Subcutaneous adipose tissue (tissue), 4 donors: ENCODE results near the gene STAT6. TPM values are rescaled to one million over a fixed set of nuclear protein-coding genes. Genes with fewer than 3 reads are reported as not detected.

Experiments
- CTCF ChIP-seq: fragments of 450-650 bp; IDR thresholded peaks from one replicate; pipeline ENCODE4 v1.5.1; 2016; ENCODE audit warnings: low read depth, mild to moderate bottlenecking, control low read depth, antibody characterized with exemption, moderate library complexity
- total RNA-seq, 4 donors: library from RNA; depleted of rRNA; stranded (reverse); fragments of >200 nt; gene quantifications; one replicate each; pipeline ENCODE4 v1.1.0, GENCODE V29; 2016

STAT6 gene
- total RNA-seq, 4 donors from 2014 or later, result 87.2 to 154 (median 131) TPM

- TF ChIP-seq CTCF, result no peak
Observed at GRCh38 chr12:57091638-57092528, 19.3 kb downstream of the STAT6 start.

GRCh38 chr12:57090924-57091637 lies 20.1 kb downstream of the STAT6 start:
- no peak for TF ChIP-seq CTCF

DNA sequence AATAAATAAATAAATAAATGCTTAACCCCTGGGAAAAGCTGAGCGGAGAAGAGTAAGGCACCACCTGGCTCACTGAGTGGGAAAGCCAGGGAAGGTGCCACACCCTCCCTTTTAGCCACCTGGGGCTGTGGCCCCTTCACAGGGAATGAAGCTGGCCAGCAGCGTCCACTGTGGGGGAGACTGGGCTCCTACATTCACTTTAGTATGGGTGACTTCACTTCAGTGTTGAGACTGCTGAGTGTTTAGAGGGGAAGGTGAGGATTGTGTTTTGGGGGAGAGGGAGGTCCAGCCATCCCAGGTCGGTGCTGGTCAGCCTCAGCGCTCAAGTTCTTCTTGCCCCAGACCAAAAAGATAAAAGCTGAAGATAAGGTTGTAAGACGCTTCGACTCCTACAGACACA lies 20.7 kb downstream of the STAT6 start:
- TF ChIP-seq CTCF, result no peak

- no peak for TF ChIP-seq CTCF
Observed at GRCh38 chr12:57089271-57090245, 21.6 kb downstream of the STAT6 start.

DNA sequence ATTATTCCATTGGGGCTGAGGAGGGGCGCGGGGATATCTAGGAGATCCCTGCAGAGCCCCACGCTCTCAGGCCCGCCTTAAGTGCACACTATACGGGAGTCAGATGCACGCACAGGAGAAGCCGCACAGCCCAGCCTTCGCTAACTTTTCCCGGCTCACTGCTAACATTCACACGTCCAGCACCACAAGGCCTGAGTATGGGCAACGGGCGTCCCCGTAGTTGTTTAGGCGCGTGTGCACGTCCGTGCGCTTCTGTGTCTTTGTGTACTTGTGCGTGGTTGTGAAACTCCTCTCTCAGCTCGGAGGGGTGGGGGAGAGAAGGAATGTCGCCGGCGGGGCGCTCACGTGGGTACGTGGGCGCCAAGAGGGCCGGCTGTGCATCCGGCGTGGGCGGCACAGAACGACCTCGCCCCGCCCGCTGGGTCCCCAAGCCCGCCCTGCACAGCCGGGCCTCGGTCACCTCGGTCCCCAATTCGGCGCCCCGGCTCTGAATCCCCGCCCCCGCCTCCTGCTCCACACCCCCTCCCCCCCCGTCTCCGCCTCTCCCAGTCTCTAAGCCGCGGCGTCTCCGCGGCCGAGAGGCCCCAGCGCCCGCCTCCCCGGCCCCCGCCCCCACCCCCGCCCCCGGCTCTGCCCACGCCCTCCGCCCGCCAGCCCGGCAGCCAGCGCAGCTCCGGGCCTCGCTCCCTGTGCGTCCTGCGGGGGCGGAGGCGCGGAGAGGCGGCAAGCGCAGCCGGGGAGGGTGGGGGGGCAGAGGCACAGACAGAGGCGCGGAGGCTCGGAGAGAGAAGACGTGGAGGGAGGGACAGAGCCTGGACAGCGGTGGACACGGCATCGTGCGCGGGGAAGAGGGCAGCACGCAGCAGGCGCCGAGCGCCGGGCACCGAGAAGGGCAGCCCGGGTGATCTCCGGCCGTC lies 22.6 kb downstream of the STAT6 start, which contains the start of gene NAB2:
TSS of gene NAB2 (plus strand) at position 761 of the 917 bp plus-strand sequence. CDS start 158 bp downstream, outside the sequence.
- no peak for TF ChIP-seq CTCF

DNA sequence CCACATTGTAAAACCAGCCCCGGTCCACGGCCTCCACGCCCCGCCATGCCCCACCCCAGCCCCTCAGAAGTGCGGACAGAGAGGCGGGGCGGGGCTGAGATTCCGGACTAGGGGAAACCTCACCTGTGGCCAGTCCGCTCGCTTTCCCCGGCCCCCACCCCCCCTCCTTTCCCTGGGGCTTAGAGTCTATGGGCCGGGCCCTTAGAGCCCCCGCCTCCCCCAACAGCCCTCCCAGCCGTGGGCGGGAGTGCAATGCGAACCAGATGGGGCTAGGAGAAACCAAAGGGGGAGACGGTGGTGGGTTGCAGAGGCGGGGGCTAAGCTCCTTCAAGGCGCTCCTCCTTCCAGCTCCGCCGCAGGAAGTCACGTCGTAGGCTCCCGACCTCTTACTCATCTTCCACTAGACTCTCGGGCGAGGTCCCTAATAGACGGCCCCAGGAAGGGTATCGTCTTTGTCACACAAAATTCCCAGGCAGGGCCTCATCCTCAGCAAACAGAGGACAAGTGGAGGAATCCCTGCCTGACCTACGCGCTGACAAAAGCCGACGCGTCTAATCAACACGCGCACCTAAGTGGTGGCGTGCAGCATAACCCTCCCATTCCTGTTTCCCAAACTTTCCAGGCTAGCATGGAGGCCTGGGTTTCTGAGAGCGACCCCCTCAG lies 23.3 kb downstream of the STAT6 start:
- TF ChIP-seq CTCF, result no peak
